Breast epithelium (tissue), 3 donors: ENCODE measurements around the gene L3MBTL3.

Source experiments
- CTCF ChIP-seq, 3 donors: fragments of 450-650 bp; IDR thresholded peaks; one replicate each; pipeline ENCODE4 v1.5.1; 2016 to 2017; ENCODE audit warnings: antibody characterized with exemption in 3 of 3, mild to moderate bottlenecking in 3 of 3, moderate library complexity in 3 of 3
- POLR2A ChIP-seq: fragments of 450-650 bp; IDR thresholded peaks from one replicate; pipeline ENCODE4 v1.6.1; 2016; ENCODE audit warnings: antibody characterized with exemption, mild to moderate bottlenecking, moderate library complexity

- TF ChIP-seq CTCF (IDR thresholded peaks at IDR 0.05) (no peak), POLR2A (no peak)
Observed at GRCh38 chr6:130000526-130001421, 17.6 kb upstream of the L3MBTL3 start.
